HL-60 (cell line): Measurements from ENCODE around the gene TBL1X.
A peak's percentile ranks its signal among the peaks of the same experiment; 100 is the strongest.

Experiments used
- DNase-seq, 2 experiments: peaks; one replicate each; pipeline ENCODE4 v3.0.0-alpha.2; 2010 to 2020; ENCODE audit warnings: low read depth in 1 of 2, low spot score in 1 of 2
- H3K27ac ChIP-seq: fragments of 250-450 bp; sonication (Bioruptor Pico); replicated peaks from 2 replicates; pipeline ENCODE4 v1.5.1; 2020; ENCODE audit warnings: mild to moderate bottlenecking, moderate library complexity
- H3K27me3 ChIP-seq: fragments of 250-450 bp; sonication (Bioruptor Pico); 2 replicates; pipeline ENCODE4 v1.5.1; 2021; ENCODE audit warnings: mild to moderate bottlenecking, moderate library complexity; ENCODE audit not compliant: insufficient read depth, poor library complexity, severe bottlenecking
- H3K4me3 ChIP-seq: replicated peaks from 2 replicates; pipeline ENCODE4 v1.5.1; 2011; ENCODE audit warnings: mild to moderate bottlenecking, control low read depth, low read length; ENCODE audit not compliant: insufficient read depth
- GABPA ChIP-seq: IDR thresholded peaks from 2 replicates; pipeline ENCODE4 v1.6.1; 2012; ENCODE audit warnings: low read depth
- POLR2AphosphoS5 ChIP-seq: IDR thresholded peaks from 2 replicates; pipeline ENCODE4 v1.6.1; 2012; ENCODE audit warnings: low read depth
- REST ChIP-seq: IDR thresholded peaks from 2 replicates; pipeline ENCODE4 v1.6.1; 2012; ENCODE audit warnings: low read depth; ENCODE audit not compliant: insufficient replicate concordance
- SPI1 ChIP-seq: IDR thresholded peaks from 2 replicates; pipeline ENCODE4 v1.6.1; 2012; ENCODE audit warnings: low read depth, mild to moderate bottlenecking, borderline replicate concordance
- TF ChIP-seq, protein P1 (sequence below): IDR thresholded peaks from one replicate; pipeline ENCODE4 v1.5.1; 2011; ENCODE audit warnings: low read length, control low read depth, inconsistent platforms; ENCODE audit not compliant: insufficient read depth

The TBL1X gene

DNA sequence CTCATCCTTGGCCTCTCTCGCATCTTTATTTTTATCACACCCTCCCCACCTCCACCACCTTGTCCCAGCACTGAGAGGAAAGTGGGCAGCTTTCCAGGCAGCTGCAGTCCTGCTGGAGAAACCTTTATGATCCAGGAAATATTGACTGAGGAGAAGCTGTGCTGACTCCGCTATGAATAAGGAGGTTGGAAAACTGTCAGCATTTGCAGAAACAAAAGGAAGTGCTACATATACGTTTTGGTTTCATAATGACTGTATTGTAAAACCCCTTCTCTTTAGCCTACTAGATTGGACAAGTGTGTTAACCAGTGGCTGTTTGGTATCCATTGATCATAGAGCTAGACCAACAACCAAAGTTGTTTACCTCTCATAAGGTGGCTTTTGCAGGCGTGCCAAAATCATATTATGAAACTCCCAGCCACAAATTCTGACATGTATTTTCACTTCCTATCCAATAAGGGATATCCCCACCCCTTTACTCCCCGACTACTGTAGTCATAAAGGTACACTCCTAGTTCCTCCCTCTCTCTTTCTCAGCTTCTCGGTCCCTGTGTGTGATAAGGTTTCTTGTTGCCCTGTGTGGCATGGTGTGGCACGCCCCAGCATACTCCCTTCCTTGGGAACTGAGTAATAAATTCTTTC lies 212.4 kb downstream of the TBL1X start:
- no peak for TF ChIP-seq POLR2AphosphoS5
- no peak for TF ChIP-seq GABPA
- TF ChIP-seq, protein P1, sequence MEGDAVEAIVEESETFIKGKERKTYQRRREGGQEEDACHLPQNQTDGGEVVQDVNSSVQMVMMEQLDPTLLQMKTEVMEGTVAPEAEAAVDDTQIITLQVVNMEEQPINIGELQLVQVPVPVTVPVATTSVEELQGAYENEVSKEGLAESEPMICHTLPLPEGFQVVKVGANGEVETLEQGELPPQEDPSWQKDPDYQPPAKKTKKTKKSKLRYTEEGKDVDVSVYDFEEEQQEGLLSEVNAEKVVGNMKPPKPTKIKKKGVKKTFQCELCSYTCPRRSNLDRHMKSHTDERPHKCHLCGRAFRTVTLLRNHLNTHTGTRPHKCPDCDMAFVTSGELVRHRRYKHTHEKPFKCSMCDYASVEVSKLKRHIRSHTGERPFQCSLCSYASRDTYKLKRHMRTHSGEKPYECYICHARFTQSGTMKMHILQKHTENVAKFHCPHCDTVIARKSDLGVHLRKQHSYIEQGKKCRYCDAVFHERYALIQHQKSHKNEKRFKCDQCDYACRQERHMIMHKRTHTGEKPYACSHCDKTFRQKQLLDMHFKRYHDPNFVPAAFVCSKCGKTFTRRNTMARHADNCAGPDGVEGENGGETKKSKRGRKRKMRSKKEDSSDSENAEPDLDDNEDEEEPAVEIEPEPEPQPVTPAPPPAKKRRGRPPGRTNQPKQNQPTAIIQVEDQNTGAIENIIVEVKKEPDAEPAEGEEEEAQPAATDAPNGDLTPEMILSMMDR: no peak
- DNase-seq: peak in 1 of 2 experiments; percentile 29
- Histone ChIP-seq H3K27ac (no peak overlapping the region), H3K4me3 (no peak overlapping the region), H3K27me3 (no peaks in the 10 kb centered on the region)

DNA sequence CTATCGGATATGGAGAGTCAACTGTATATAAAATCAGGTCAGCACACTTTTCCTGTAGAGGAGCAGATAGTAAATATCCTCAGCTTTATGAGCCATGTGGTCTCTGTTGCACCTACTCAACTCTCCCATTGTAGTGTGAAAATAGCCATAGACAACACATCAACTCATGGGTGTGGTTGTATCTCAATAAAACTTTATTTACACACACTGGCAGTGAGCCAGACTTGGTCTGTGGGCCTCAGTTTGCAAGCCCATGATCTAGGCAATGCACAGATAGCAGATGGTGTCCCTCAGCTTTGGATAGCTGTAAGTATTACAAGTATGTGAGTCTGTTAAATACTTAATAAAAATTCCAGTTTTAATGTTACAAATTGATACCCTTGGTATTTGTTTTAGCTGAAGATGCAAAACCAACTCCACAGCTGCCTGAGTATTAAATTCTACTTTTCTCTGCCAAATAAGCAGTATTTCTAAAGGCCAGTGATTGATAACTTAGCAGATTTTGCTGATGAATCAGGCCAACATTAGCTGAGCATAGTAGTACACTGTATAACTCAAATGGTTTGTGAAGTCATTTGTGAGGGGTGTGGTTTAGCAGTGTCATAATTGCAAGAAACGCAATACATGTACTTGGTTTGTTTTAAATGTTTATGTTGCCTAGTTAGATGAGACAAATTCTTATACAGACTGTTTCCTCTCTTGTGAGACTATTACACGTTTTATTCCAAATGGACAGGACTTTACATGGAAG lies 213.5 kb downstream of the TBL1X start:
- Histone ChIP-seq H3K27ac (no peak overlapping the region), H3K27me3 (no peaks in the 10 kb centered on the region), H3K4me3 (no peak overlapping the region)
- no peak for DNase-seq
- TF ChIP-seq GABPA (no peak), SPI1 (no peak), POLR2AphosphoS5 (no peak), REST (no peak)
- TF ChIP-seq, protein P1: no peak

DNA sequence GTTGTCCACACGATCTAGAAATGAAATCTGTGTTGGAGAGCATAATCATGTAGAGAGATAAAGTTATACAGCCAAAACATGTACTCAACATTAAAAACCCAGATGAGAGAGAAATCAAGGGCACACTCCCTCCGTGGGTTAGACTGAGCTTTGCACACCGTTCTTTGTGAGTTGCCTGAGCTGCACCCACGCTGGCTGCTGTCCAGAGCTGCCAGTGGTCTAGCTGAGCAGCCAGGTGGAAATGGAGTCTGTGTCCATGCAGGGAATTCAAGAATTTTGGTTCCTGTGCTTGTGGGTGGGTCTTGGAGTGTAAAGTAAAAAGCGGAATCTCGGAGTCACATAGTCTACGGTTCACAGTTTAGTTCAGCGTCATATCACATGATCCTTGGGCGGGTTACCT lies 216.2 kb downstream of the TBL1X start:
- TF ChIP-seq, protein P1: no peak
- TF ChIP-seq REST (no peak), POLR2AphosphoS5 (no peak), SPI1 (no peak), GABPA (no peak)
- H3K27ac ChIP-seq: no peak overlapping the region

More for the DNA sequence above, 216.2 kb downstream of the TBL1X start:
- Histone ChIP-seq H3K4me3 (no peak overlapping the region), H3K27me3 (no peaks in the 10 kb centered on the region)
- DNase-seq: no peak
